PC-9 (cell line): ENCODE measurements around the gene SMCO3.

Source experiments
- CTCF ChIP-seq: fragments of 200-600 bp; sonication (generic); conservative IDR thresholded peaks from 2 replicates; pipeline ENCODE4 v1.6.1; 2017; ENCODE audit warnings: mixed run types, antibody characterized with exemption, mild to moderate bottlenecking, moderate library complexity
- EZH2 ChIP-seq: fragments of 200-600 bp; sonication (generic); IDR thresholded peaks from 2 replicates; pipeline ENCODE4 v1.8.0; 2017; ENCODE audit warnings: antibody characterized with exemption, low read depth

GRCh38 chr12:14774906-14775635, 38.9 kb downstream of the SMCO3 start:
- TF ChIP-seq CTCF (0 out of 2 replicates have a peak, but pooled peaks have one; percentile 1), EZH2 (no peak)
